ENCODE measurements around the gene CDO1. TPM values are rescaled to one million over a fixed set of nuclear protein-coding genes. Genes with fewer than 3 reads are reported as not detected.
A peak's percentile ranks its signal among the peaks of the same experiment; 100 is the strongest.

Gene CDO1
- total and polyA plus RNA-seq, 5 donors: 12.2 to 29.0 (median 16.3) TPM

- WGBS: 55% methylated on average over 7 of the region's 7 CpGs
- H3K9me3 ChIP-seq (ENCODE audit: control insufficient read depth, low read length): no peaks in the 10 kb centered on the region
- ATAC-seq: peak in 1 of 2 donors; percentile 27
- peaks cover 4% of the 10 kb centered on the region for H3K4me1 ChIP-seq (ENCODE audit: control insufficient read depth, insufficient read depth, low read length)
- peak overlapping the region; percentile 72 for H3K4me3 ChIP-seq (ENCODE audit: low read length)
- no peaks in the 10 kb centered on the region for H3K27me3 ChIP-seq (ENCODE audit: control insufficient read depth, insufficient read depth)
- peak overlapping the region; percentile 85 for H3K27ac ChIP-seq (ENCODE audit: low read length)
- intact Hi-C loops (cut with DNase I): loop anchor here in 1 of 4 donors (5.0 kb wide), 1 partner anchor 212 kb away; no protein-coding TSS in a partner anchor
- DNase-seq: no peak
Measured at GRCh38 chr5:115844321-115844817, 27.9 kb upstream of the CDO1 start.

DNA sequence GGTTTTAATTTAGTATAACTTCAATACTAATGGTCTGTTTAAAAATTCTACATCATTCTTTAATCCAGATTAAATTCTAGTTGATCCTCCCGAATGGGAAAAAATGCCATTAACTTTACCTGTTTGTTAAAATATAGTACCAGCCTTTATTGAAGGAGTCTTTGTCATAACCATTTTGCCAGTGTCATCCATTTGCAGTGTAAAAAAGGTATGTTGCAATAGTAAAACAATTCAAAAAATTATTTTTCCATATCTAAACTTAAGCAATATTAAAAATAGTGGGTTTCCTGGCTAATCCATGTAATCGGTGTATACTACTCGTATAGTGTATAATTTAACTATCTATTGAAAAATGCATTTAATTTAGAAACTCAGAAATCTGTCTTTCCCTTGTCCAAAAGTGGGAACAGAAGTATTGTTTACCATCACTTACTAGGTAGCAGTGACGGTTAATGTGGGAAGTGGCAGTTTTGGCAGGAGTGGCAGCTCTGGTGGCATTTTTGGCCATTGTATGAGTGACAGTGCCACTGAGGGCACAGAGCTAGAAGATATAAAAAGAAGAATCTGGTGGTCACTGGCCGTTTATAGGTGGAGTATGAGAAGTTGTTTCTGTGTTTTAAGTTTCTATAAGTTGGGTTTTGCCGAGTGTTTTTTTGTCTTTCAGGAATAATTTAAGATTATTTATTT lies 27.1 kb upstream of the CDO1 start:
- 60% methylated on average over 6 of the region's 6 CpGs for WGBS
- peak in 2 of 3 donors; percentile 20 to 38 for DNase-seq
- Histone ChIP-seq H3K9me3 (ENCODE audit: control insufficient read depth, low read length) (no peaks in the 10 kb centered on the region), H3K27me3 (ENCODE audit: control insufficient read depth, insufficient read depth) (no peaks in the 10 kb centered on the region), H3K4me1 (ENCODE audit: control insufficient read depth, insufficient read depth, low read length) (peaks cover 5% of the 10 kb centered on the region), H3K4me3 (ENCODE audit: low read length) (peak overlapping the region; percentile 72), H3K27ac (ENCODE audit: low read length) (peak overlapping the region; percentile 42)
- intact Hi-C loops (cut with DNase I): loop anchor here in 1 of 4 donors (5.0 kb wide), 1 partner anchor 211 kb away; no protein-coding TSS in a partner anchor
- ATAC-seq: no peak

GRCh38 chr5:115842952-115843351 lies 26.5 kb upstream of the CDO1 start:
- Histone ChIP-seq H3K9me3 (ENCODE audit: control insufficient read depth, low read length) (no peaks in the 10 kb centered on the region), H3K27ac (ENCODE audit: low read length) (no peak overlapping the region), H3K4me1 (ENCODE audit: control insufficient read depth, insufficient read depth, low read length) (peaks cover 5% of the 10 kb centered on the region), H3K27me3 (ENCODE audit: control insufficient read depth, insufficient read depth) (no peaks in the 10 kb centered on the region), H3K4me3 (ENCODE audit: low read length) (peak overlapping the region; percentile 72)
- no peak for DNase-seq
- intact Hi-C loops (cut with DNase I): loop anchor here in 1 of 4 donors (5.0 kb wide), 1 partner anchor 211 kb away; no protein-coding TSS in a partner anchor
- no peak for ATAC-seq
- WGBS: 19% methylated on average over 3 of the region's 3 CpGs

- intact Hi-C loops (cut with DNase I): loop anchor here in 1 of 4 donors (5.0 kb wide), 1 partner anchor 210 kb away; no protein-coding TSS in a partner anchor
- ATAC-seq: peak; percentile 79 to 80
- H3K27ac ChIP-seq (ENCODE audit: low read length): peak overlapping the region; percentile 61
Measured at GRCh38 chr5:115842089-115842935, 25.9 kb upstream of the CDO1 start.

DNA sequence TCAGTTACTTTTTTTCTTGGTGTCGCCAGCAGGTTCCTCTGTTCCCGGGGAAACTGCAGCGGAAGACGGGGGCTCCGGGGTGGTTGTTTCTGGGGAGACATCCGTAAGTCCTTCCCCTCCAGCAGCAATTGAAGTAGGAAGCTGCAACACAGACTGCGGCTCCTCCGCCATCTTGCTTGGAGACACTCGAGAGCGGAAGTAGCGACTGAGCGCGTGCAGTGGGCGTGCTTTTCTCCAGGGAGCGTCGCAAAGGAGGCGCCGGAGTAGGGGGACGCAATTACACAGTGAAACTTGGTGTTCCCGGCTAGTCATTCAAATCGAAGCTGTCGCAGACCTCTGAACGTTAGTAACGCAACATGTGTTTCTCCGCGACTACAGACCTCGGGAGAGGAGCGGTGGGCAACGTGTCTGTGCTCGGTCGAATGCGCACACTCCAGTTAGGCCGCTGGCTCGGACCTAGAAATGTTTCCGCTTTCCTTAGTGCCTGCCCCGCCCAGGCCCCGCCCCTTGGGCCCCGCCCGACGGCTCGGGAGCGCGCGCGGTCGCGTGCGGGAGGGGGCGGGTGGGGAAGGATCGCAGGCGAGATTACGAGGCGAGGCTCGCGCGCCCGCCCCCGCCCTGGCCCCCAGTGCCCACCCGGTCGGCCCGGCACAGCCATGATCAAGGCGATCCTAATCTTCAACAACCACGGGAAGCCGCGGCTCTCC lies 25.1 kb upstream of the CDO1 start, which contains the start of the genes AP3S1 and ATG12:
Gene AP3S1 (plus strand): TSS at position 554 of the 707 bp plus-strand sequence. CDS start 103 bp downstream, at position 657.
Gene ATG12 (minus strand): TSS at position 184 of the 707 bp plus-strand sequence. CDS start 13 bp downstream, at position 171.
- Histone ChIP-seq H3K9me3 (ENCODE audit: control insufficient read depth, low read length) (no peaks in the 10 kb centered on the region), H3K4me3 (ENCODE audit: low read length) (peak within 1 kb of the TSS; percentile 72), H3K27ac (ENCODE audit: low read length) (peak within 1 kb of the TSS; percentile 98), H3K4me1 (ENCODE audit: control insufficient read depth, insufficient read depth, low read length) (peaks cover 5% of the 10 kb centered on the region), H3K27me3 (ENCODE audit: control insufficient read depth, insufficient read depth) (no peaks in the 10 kb centered on the region)
- DNase-seq (peak; percentile 92 to 97 (median 96)), ATAC-seq (peak; percentile 97)
- intact Hi-C loops (cut with DNase I): loop anchor here in 1 of 4 donors (5.0 kb wide), 1 partner anchor 209 kb away; no protein-coding TSS in a partner anchor
- WGBS: 9% methylated on average over 65 of the region's 65 CpGs

More at GRCh38 chr5:115842089-115842935, 25.9 kb upstream of the CDO1 start:
- Histone ChIP-seq H3K4me3 (ENCODE audit: low read length) (peak overlapping the region; percentile 72), H3K27me3 (ENCODE audit: control insufficient read depth, insufficient read depth) (no peaks in the 10 kb centered on the region), H3K4me1 (ENCODE audit: control insufficient read depth, insufficient read depth, low read length) (peaks cover 5% of the 10 kb centered on the region), H3K9me3 (ENCODE audit: control insufficient read depth, low read length) (no peaks in the 10 kb centered on the region)
- DNase-seq: peak in 1 of 3 donors; percentile 75
- under 1% methylated on average over 68 of the region's 68 CpGs for WGBS

GRCh38 chr5:115840873-115841272 lies 24.4 kb upstream of the CDO1 start:
- H3K27ac ChIP-seq (ENCODE audit: low read length): peak overlapping the region; percentile 98
- DNase-seq (no peak), ATAC-seq (no peak)
- intact Hi-C loops (cut with DNase I): loop anchor here in 1 of 4 donors (5.0 kb wide), 1 partner anchor 209 kb away; no protein-coding TSS in a partner anchor
- H3K9me3 ChIP-seq (ENCODE audit: control insufficient read depth, low read length): no peaks in the 10 kb centered on the region
- no peaks in the 10 kb centered on the region for H3K27me3 ChIP-seq (ENCODE audit: control insufficient read depth, insufficient read depth)
- H3K4me1 ChIP-seq (ENCODE audit: control insufficient read depth, insufficient read depth, low read length): peaks cover 5% of the 10 kb centered on the region
- H3K4me3 ChIP-seq (ENCODE audit: low read length): peak overlapping the region; percentile 72
- 0% methylated on average over 5 of the region's 5 CpGs for WGBS

- WGBS: 31% methylated on average over 10 of the region's 10 CpGs
- ATAC-seq (no peak), DNase-seq (peak in 1 of 3 donors; percentile 46)
- Histone ChIP-seq H3K27me3 (ENCODE audit: control insufficient read depth, insufficient read depth) (no peaks in the 10 kb centered on the region), H3K9me3 (ENCODE audit: control insufficient read depth, low read length) (no peaks in the 10 kb centered on the region), H3K4me3 (ENCODE audit: low read length) (no peak overlapping the region), H3K27ac (ENCODE audit: low read length) (no peak overlapping the region), H3K4me1 (ENCODE audit: control insufficient read depth, insufficient read depth, low read length) (peaks cover 2% of the 10 kb centered on the region)
- intact Hi-C loops (cut with DNase I): loop anchor here in 1 of 4 donors (5.0 kb wide), 1 partner anchor 207 kb away; no protein-coding TSS in a partner anchor
Measured at GRCh38 chr5:115838885-115839518, 22.5 kb upstream of the CDO1 start.

- Histone ChIP-seq H3K27me3 (ENCODE audit: control insufficient read depth, insufficient read depth) (no peaks in the 10 kb centered on the region), H3K4me3 (ENCODE audit: low read length) (no peak overlapping the region), H3K4me1 (ENCODE audit: control insufficient read depth, insufficient read depth, low read length) (peaks cover 2% of the 10 kb centered on the region), H3K9me3 (ENCODE audit: control insufficient read depth, low read length) (no peaks in the 10 kb centered on the region), H3K27ac (ENCODE audit: low read length) (no peak overlapping the region)
- intact Hi-C loops (cut with DNase I): loop anchor here in 1 of 4 donors (5.0 kb wide), 1 partner anchor 203 kb away; no protein-coding TSS in a partner anchor
- WGBS: 83% methylated on average over 4 of the region's 4 CpGs
- DNase-seq (no peak), ATAC-seq (no peak)
Measured at GRCh38 chr5:115835481-115835880, 19.0 kb upstream of the CDO1 start.

DNA sequence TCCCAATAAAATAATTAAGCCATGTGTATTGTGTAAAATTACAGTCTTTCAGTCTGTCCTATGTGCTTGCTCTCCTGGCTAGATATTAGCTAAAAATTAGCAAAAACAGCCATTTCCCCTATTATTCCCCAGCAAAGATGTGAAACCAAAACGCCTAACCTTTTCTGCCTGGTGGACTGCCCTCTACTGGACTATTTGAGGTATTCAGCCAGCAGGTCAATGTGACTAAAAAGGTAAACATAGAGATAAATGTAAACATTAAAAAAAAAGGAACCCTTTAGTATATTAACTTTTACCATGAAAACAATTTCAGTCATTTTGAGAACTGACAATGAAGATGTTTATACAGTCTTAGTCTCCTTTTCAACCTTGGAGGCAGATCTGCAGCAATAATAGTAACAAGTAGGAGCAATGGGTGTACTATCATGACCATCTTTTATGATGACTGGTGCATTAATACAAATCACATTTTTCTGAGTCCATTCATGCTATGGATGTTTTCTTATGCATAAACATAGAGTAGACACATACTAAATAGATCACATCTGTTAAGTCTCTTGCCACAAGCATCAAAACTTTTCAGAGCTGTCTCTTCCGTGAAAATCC lies 14.8 kb upstream of the CDO1 start:
- WGBS: 49% methylated on average over 2 of the region's 2 CpGs
- peak in 1 of 2 donors; percentile 53 for ATAC-seq
- Histone ChIP-seq H3K4me1 (ENCODE audit: control insufficient read depth, insufficient read depth, low read length) (no peaks in the 10 kb centered on the region), H3K4me3 (ENCODE audit: low read length) (no peak overlapping the region), H3K27me3 (ENCODE audit: control insufficient read depth, insufficient read depth) (no peaks in the 10 kb centered on the region), H3K27ac (ENCODE audit: low read length) (no peak overlapping the region), H3K9me3 (ENCODE audit: control insufficient read depth, low read length) (no peaks in the 10 kb centered on the region)
- intact Hi-C loops (cut with DNase I): no loop called here
- DNase-seq: no peak
